ENCODE data around the gene KIF16B.

- TF ChIP-seq POLR2A (IDR thresholded peaks at IDR 0.05) (no peak), CTCF (IDR thresholded peaks at IDR 0.05) (no peak)
Measured at GRCh38 chr20:16611817-16612216, 38.6 kb upstream of the KIF16B start.

All from lower leg skin (tissue), 3 donors.